Subcutaneous abdominal adipose tissue (tissue), 5 donors: ENCODE data around the gene CTSW.
A peak's percentile ranks its signal among the peaks of the same experiment; 100 is the strongest.

Source experiments
- H3K27ac ChIP-seq: one replicate; pipeline ENCODE4 v1.7.0; 2013; ENCODE audit warnings: low read depth, mild to moderate bottlenecking, inconsistent platforms, low read length, moderate library complexity
- H3K27me3 ChIP-seq, 5 donors: one replicate each; pipeline ENCODE4 v1.7.0; 2013; ENCODE audit warnings: low read length in 5 of 5, inconsistent platforms in 1 of 5; ENCODE audit not compliant: control insufficient read depth in 5 of 5, insufficient read depth in 4 of 5
- H3K36me3 ChIP-seq, 5 donors: one replicate each; pipeline ENCODE4 v1.7.0; 2013; ENCODE audit warnings: low read length in 5 of 5; ENCODE audit not compliant: control insufficient read depth in 5 of 5, insufficient read depth in 5 of 5
- H3K4me1 ChIP-seq, 5 donors: one replicate each; pipeline ENCODE4 v1.7.0; 2013; ENCODE audit warnings: low read length in 5 of 5, mild to moderate bottlenecking in 3 of 5, moderate library complexity in 1 of 5; ENCODE audit not compliant: control insufficient read depth in 5 of 5, insufficient read depth in 5 of 5
- H3K4me3 ChIP-seq, 5 donors: one replicate each; pipeline ENCODE4 v1.7.0; 2013; ENCODE audit warnings: low read length in 5 of 5, low read depth in 1 of 5
- H3K9ac ChIP-seq, 5 donors: one replicate each; pipeline ENCODE4 v1.7.0; 2013; ENCODE audit warnings: low read length in 5 of 5, mild to moderate bottlenecking in 4 of 5, moderate library complexity in 3 of 5
- H3K9me3 ChIP-seq, 5 donors: one replicate each; pipeline ENCODE4 v1.7.0; 2013; ENCODE audit warnings: low read length in 5 of 5; ENCODE audit not compliant: control insufficient read depth in 5 of 5
- donor health status: healthy.
- donor health status: healthy.
- donor health status: healthy.
- donor health status: healthy.
- donor health status: healthy.

CTSW gene

GRCh38 chr11:65903068-65903481 lies 23.4 kb downstream of the CTSW start:
- Histone ChIP-seq H3K27me3 (peaks cover 0 to 2% (median 0%) of the 10 kb centered on the region in 5 donors), H3K9ac (no peak overlapping the region), H3K4me1 (peaks cover 0 to 21% (median 14%) of the 10 kb centered on the region in 5 donors), H3K27ac (no peak overlapping the region), H3K4me3 (no peak overlapping the region), H3K9me3 (no peaks in the 10 kb centered on the region), H3K36me3 (no peaks in the 10 kb centered on the region)

- Histone ChIP-seq H3K9ac (no peak overlapping the region), H3K27me3 (peaks cover 0 to 2% (median 0%) of the 10 kb centered on the region in 5 donors), H3K4me1 (peaks cover 0 to 19% (median 13%) of the 10 kb centered on the region in 5 donors), H3K4me3 (no peak overlapping the region), H3K27ac (no peak overlapping the region), H3K9me3 (no peaks in the 10 kb centered on the region), H3K36me3 (no peaks in the 10 kb centered on the region)
Observed at GRCh38 chr11:65903715-65904114, 24.1 kb downstream of the CTSW start.

GRCh38 chr11:65906602-65907001 lies 27.0 kb downstream of the CTSW start:
- Histone ChIP-seq H3K4me3 (no peak overlapping the region), H3K4me1 (peaks cover 0 to 6% (median 5%) of the 10 kb centered on the region in 5 donors), H3K27ac (no peak overlapping the region), H3K36me3 (no peaks in the 10 kb centered on the region), H3K9me3 (no peaks in the 10 kb centered on the region), H3K9ac (no peak overlapping the region), H3K27me3 (peaks cover 0 to 6% (median 4%) of the 10 kb centered on the region in 5 donors)

GRCh38 chr11:65907878-65908277 lies 28.2 kb downstream of the CTSW start:
- Histone ChIP-seq H3K27ac (no peak overlapping the region), H3K36me3 (no peaks in the 10 kb centered on the region), H3K9me3 (no peaks in the 10 kb centered on the region), H3K4me1 (peaks cover 7 to 13% (median 12%) of the 10 kb centered on the region in 5 donors), H3K9ac (no peak overlapping the region), H3K4me3 (no peak overlapping the region), H3K27me3 (peaks cover 0 to 8% (median 6%) of the 10 kb centered on the region in 5 donors)

- Histone ChIP-seq H3K27me3 (peaks cover 0 to 8% (median 6%) of the 10 kb centered on the region in 5 donors), H3K4me3 (no peak overlapping the region), H3K9me3 (no peaks in the 10 kb centered on the region), H3K9ac (peak overlapping the region in 3 of 5 donors; percentile 6 to 45 (median 14)), H3K27ac (peak overlapping the region; percentile 18), H3K36me3 (peaks cover 0 to 2% (median under 1%) of the 10 kb centered on the region in 5 donors), H3K4me1 (peaks cover 25 to 41% (median 37%) of the 10 kb centered on the region in 5 donors)
Observed at GRCh38 chr11:65911682-65912568, 32.3 kb downstream of the CTSW start.

- Histone ChIP-seq H3K27ac (no peak overlapping the region), H3K27me3 (peaks cover 0 to 8% (median 6%) of the 10 kb centered on the region in 5 donors), H3K4me3 (no peak overlapping the region), H3K9ac (no peak overlapping the region), H3K4me1 (peaks cover 28 to 50% (median 46%) of the 10 kb centered on the region in 5 donors), H3K9me3 (no peaks in the 10 kb centered on the region), H3K36me3 (peaks cover 0 to 7% (median 6%) of the 10 kb centered on the region in 5 donors)
Observed at GRCh38 chr11:65912845-65913244, 33.2 kb downstream of the CTSW start.

GRCh38 chr11:65915101-65915820 lies 35.6 kb downstream of the CTSW start:
- Histone ChIP-seq H3K27ac (peak overlapping the region; percentile 86), H3K27me3 (peaks cover 0 to 5% (median 1%) of the 10 kb centered on the region in 5 donors), H3K4me1 (peaks cover 32 to 63% (median 59%) of the 10 kb centered on the region in 5 donors), H3K9me3 (no peaks in the 10 kb centered on the region), H3K4me3 (peak overlapping the region in 2 of 5 donors; percentile 19 to 31), H3K36me3 (peaks cover 0 to 7% (median 6%) of the 10 kb centered on the region in 5 donors), H3K9ac (peak overlapping the region in 3 of 5 donors; percentile 26 to 100 (median 51))

GRCh38 chr11:65915821-65916251 lies 36.2 kb downstream of the CTSW start:
- Histone ChIP-seq H3K27ac (peak overlapping the region; percentile 86), H3K9ac (peak overlapping the region; percentile 26 to 100 (median 51)), H3K4me3 (peak overlapping the region in 3 of 5 donors; percentile 19 to 31 (median 30)), H3K27me3 (peaks cover 0 to 5% (median 0%) of the 10 kb centered on the region in 5 donors), H3K4me1 (peaks cover 36 to 69% (median 65%) of the 10 kb centered on the region in 5 donors), H3K36me3 (peaks cover 0 to 7% (median 6%) of the 10 kb centered on the region in 5 donors), H3K9me3 (no peaks in the 10 kb centered on the region)

- Histone ChIP-seq H3K9ac (peak overlapping the region in 3 of 5 donors; percentile 22 to 100 (median 66)), H3K36me3 (peaks cover 0 to 7% (median 6%) of the 10 kb centered on the region in 5 donors), H3K27ac (peak overlapping the region; percentile 86), H3K27me3 (peaks cover 0 to 5% (median 0%) of the 10 kb centered on the region in 5 donors), H3K9me3 (no peaks in the 10 kb centered on the region), H3K4me1 (peaks cover 36 to 70% (median 67%) of the 10 kb centered on the region in 5 donors), H3K4me3 (peak overlapping the region in 3 of 5 donors; percentile 13 to 27 (median 22))
Observed at GRCh38 chr11:65916391-65916790, 36.8 kb downstream of the CTSW start.
